HPDE6-E6E7 (cell line): ENCODE results near the gene IL12B.
"Not testable (repeated sequence)": the region's sequence is repeated elsewhere in the genome, so short reads cannot be mapped to it uniquely, and the experiment has no call there.

Experiments used
- DNase-seq: peaks from one replicate; pipeline ENCODE4 v3.0.0; 2011; ENCODE audit warnings: missing footprints; ENCODE audit errors: extremely low spot score

Gene IL12B

DNA sequence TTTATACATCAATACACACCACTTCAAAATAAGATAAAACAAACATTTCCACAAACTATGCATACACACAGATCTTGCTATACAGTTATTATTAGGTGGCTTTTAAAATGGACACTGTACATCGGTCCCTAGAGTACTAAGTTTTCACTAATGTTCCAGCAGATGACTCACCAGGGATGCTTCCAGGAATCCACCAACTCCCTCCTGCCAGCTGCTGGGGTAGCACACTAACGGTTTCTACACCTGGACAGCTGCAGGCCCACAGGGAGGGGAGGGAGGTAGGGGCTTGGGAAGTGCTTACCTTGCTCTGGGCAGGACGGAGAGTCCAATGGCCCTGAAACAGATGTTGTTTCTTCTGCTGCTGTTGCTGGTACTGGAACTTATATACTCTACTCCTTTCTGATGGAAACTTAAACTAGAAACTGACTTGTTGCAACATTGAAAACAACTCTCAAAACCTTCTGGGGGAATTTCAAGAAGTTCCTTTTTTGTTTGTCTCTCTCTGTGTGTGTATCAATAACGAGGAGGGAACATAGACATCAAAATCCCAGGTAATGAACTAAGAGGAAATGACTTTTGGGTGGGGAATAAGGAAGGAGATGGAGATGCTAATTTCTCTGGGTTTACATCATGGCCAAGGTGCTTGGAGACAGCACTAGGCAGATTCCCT lies at the start of gene IL12B:
TSS of gene IL12B (minus strand) at position 357 of the 670 bp plus-strand sequence. CDS start 3,705 bp downstream, outside the sequence.
- no peak for DNase-seq

GRCh38 chr5:159377653-159378052 lies 47.4 kb upstream of the IL12B start:
- no peak for DNase-seq

- DNase-seq, result not testable (repeated sequence)
These were observed 37.6 kb upstream of the IL12B start for GRCh38 chr5:159367866-159368265.

- DNase-seq, result not testable (repeated sequence)
These were observed 36.5 kb upstream of the IL12B start for GRCh38 chr5:159366776-159367175.

DNA sequence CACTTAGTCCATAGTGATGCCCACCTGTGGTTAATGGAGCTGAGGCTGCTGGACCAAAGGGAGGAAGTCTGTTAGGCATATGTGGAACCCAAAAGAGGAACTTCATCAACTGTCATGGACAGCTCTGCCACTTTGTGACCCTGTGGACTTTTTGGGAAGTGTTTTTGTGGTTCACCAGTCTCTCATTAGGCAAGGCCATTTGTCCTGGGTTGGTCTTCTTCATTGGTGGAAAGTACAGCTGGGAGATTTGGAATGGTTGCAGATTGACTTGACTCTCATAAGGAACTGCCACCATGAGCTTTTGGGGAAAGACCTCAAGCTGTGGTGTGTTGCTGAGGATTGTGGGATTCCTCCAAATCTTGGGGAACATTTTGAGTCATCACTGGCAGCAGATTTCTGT lies 31.9 kb upstream of the IL12B start:
- no peak for DNase-seq

- not testable (repeated sequence) for DNase-seq
These were observed 29.6 kb upstream of the IL12B start for GRCh38 chr5:159359871-159360270.

DNA sequence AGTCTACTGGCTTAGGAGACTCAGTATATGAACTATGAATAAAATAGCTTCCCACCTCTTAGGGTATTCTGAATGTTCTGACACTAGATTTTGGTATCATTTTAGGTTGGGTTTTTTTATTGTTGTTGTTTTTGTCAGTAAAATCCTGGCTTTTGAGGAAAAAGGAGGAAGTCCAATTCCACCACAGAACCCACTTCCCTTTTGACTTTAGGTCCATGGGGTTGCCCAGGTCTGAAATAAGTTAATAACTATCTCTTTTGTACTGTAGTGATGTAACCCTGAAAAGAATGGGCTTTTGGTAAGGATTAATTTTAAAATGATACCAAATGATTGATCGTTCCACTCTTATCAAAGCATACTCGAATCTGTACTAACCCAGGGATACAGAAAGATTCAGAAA lies 29.1 kb upstream of the IL12B start:
- DNase-seq, result no peak

DNA sequence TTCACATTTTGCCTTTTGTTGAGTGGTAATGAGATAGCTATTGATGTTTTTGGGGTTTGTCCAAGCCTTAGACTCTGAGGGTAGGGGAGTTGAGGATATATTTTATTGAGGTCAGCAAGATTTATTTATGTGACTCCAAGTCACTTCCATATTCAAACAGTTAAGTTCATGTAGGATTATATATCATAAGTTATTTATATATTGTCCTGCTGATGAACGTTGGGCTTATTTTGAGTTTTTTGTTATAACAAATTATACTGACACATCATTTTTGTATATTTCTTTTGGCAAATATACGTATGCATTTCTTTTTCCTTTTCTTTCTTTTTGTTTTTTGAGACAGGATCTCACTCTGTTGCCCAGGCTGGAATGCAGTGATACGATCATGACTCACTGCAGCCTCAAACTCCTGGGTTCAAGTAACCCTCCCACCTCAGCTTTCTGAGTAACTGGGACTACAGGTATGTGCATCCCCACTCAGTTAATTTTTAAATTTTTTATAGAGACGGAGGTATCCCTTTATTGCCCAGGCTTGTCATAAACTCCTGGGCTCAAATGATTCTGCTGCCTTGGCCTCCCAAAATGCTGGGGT lies 23.5 kb upstream of the IL12B start:
- DNase-seq, result no peak

DNA sequence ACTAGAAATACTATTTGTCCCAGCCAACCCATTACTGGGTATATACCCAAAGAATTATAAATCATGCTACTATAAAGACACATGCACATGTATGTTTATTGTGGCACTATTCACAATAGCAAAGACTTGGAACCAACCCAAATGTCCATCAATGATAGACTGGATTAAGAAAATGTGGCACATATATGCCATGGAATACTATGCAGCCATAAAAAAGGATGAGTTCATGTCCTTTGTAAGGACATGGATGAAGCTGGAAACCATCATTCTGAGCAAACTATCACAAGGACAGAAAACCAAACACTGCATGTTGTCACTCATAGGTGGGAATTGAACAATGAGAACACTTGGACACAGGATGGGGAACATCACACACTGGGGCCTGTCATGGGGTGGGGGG lies 20.4 kb upstream of the IL12B start:
- DNase-seq, result not testable (repeated sequence)

- not testable (repeated sequence) for DNase-seq
These were observed 19.9 kb upstream of the IL12B start for GRCh38 chr5:159350216-159350615.

DNA sequence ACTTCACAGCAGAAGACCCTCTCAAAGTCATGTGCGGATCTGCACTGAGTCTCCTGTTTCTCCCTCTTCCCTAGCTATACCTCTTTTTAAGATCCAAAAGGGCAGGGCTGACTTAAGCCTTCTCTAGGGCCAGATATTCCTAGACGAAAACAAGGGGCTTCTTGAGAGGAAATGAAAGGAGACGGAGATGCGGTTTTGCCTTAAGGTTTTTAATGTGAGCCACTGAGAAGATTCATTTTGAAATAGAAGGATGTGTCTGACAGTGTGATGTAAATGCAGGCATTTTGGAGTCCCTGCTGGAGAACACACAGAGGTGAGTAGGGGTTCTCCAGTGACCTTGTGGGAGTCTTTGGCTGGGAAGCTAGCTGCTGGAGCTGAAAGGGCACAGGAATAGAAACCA lies 15.6 kb upstream of the IL12B start:
- DNase-seq, result no peak

- DNase-seq, result no peak
These were observed 15.0 kb upstream of the IL12B start for GRCh38 chr5:159345336-159345735.

GRCh38 chr5:159343295-159344094 lies 13.2 kb upstream of the IL12B start:
- no peak for DNase-seq

GRCh38 chr5:159342840-159343239 lies 12.6 kb upstream of the IL12B start:
- no peak for DNase-seq

DNA sequence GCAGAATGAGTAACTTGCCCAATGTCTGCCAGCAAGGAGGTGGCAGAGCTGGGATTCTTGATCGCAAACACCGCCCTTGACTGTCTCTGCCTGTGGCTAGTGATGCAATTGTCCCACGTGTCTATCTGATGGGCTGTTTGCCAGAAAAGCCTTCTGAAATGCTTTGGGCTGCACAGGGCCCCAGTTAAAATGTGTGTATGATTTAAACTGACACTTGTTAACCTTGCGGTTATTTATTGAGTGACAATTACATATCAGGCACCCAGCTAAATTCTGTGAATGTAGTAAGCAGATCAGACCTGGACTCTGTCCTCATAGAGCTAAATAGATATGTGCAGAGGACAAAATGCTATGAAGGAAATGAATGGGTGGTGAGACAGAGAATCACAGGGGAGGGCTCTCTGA lies 11.6 kb upstream of the IL12B start:
- DNase-seq, result peak; percentile 55

DNA sequence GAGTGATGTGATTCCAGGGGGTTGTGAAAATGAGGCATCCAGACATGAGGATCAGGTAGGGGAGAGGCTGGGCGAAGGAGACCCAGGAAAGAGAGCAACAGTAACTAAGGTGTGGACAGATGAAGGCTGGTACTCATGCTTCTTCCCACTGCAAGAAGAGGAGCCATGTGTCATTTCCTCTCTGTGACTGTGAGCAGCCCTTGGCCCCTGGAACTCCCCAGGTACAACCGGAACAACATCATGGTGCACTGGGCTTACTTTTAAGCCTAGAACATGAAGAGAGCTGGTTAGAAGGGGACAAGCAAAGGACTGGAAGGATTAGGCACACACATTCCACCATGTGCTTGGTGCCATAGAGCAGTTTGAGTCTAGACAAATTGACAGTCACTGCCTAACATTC lies 10.9 kb upstream of the IL12B start:
- no peak for DNase-seq

DNA sequence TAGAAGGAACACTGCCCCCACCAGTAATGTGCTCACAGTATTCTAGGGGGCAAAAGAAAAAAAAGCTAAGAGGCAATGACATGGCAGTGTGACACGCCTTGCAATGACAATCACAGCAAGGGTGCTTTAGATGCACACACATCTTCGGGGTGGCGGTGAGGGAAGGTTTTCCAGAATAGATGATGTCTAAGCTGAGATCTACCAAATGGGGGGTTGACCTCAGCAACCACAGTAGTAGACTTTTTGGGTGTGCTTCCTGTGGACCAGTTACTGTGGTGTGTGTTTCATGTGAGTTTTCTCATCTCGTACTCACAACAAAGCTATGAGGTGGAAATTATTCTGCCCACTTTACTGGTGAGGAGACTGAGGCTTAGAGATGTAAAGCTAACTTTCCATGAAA lies 10.2 kb upstream of the IL12B start:
- DNase-seq, result no peak

GRCh38 chr5:159339460-159339859 lies 9.2 kb upstream of the IL12B start:
- no peak for DNase-seq

DNA sequence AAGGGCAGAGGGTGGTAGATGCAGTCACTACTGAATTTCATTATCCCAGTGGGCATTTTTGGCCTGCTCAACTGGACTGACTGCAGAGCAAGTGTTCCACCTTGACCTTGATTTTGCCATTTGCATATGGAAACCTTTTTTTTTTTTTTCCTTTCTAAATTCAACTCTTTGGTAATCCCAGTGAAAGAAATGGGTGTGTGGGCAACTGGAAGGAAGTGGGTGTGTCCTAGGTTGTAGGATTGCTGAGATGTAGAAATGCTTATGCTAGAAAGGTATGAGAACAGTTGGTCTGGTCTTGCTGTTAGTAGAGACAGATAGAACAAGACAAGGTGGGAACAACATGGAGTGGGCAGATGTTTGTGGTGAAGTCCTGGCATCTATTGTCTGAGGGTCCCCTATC lies 7.8 kb upstream of the IL12B start:
- no peak for DNase-seq

DNA sequence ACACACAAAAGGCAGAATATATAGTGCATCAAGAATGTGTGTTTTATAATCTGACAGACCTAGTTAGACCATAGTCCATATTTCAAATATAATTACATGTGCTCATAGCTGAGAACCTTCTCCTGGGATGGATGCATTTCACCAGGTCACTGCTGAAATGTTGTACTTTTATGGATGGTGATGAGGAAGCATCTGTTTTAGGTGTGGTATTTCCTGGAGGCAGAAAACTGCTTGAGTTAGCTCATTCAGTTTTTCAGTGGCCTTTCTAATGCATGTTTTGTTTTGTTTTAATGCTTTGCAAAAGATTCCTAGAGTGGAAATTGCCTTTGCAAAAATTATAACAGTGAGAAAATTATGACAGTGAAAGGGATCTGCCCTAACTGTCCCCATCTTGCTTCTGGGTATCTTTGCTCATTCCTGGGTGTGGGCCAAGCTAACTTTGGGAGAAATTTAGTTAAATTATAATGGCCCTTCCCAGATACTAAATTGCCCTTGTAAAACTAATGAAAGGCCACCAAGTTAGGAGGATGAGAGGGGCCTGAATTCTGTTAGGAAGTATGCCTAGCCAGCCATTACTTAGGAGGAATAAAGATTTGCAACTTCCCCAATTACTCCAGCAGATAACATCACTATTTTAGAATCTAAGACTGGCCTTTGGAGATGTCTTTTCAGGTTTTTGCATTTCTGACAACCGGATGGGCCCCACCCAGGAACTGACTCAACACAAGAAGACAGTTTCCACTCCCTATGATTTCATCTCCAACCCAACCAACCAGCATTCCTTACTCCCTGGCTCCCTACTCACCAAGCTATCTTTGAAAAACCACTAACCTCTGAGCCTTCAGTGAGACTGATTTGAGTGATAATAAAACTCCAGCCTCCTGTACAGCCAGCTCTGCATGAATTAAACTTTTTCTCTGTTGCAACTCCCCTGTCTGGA lies 7.0 kb upstream of the IL12B start:
- no peak for DNase-seq

DNA sequence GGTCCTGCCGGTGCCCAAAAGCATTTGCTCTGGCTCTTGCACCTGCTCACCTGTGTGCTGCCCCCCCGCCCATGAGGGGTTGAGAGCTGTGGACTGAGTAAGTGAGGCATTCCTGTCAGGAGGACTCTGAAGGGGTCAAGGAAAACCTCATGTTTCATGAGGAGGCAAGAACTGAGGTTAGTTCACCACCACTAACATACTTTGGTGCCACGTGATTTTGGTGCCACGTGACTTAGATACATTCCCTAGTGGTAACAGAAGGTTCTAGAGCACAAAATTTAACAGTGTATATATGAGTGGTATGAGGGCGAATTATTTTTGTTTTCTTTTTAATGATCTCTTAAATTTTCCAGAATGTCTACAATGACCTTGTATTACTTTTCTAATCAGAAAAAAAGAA lies 6.3 kb upstream of the IL12B start:
- no peak for DNase-seq

DNA sequence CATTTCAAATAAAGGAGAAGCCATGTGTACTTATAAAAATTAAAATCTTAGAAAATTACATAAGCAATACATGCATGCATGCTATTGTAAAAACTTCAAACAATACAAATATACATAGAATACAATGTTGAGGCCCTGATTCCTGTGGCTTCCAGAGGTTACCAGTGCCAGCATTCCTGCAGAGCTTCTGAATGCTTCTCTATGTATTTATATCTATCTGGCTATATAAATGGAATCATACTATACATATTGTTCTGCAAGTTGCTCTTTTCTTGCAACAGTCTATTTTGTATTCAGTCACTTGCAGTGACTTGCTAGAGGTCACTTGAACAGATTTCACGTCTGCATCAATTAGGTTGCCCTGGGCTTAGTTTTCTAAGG lies 3.2 kb upstream of the IL12B start:
- DNase-seq, result no peak
